GM19452 (cell line): ENCODE measurements around the gene EEF1AKMT2.

Experiments
- ATAC-seq: cut with Tn5 transposase; IDR thresholded peaks from one replicate; pipeline ENCODE4 v1.9.1; 2021; ENCODE audit not compliant: unreplicated experiment

The EEF1AKMT2 gene

DNA sequence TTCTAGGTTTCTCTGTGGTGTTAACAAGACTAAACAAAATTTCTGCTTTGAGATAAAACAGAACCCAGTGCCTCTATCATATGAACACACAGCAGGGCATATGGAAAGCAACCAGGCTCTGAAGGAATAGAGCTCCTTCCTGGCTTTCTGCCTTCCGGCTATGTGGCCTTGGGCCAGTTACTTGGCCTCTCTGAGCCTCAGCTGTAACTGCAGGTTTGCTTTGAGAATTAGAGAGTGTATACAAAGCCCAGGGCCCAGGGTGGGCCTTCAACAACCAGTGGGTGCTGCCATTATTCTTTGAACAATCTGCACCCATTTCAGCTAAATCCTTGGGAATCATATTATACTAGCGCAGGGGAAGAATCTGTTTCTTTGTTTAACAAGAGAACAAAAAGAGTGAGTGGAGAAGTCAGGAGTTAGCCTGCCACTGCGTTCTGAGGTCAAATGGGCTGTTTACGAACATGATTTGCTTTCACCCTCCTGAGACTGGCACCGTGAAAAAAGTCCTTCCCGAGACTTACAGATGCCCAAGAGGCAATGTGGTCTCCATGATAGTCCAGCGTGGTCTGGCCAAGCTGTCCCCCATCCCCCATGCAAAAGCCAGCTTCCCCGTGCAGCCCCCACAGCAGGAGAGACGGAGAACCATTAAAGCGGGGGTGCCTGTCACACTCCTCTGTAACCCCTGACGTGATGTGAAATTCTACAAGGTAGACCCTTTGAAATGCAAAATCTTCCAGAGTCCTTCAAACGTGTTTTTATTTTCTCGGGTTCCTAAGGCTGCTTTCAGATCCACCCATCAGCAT lies 52.4 kb downstream of the EEF1AKMT2 start:
- no peak for ATAC-seq

GRCh38 chr10:124738441-124738840 lies 53.2 kb downstream of the EEF1AKMT2 start:
- ATAC-seq = no peak

GRCh38 chr10:124737708-124738107 lies 54.0 kb downstream of the EEF1AKMT2 start:
- ATAC-seq = no peak

DNA sequence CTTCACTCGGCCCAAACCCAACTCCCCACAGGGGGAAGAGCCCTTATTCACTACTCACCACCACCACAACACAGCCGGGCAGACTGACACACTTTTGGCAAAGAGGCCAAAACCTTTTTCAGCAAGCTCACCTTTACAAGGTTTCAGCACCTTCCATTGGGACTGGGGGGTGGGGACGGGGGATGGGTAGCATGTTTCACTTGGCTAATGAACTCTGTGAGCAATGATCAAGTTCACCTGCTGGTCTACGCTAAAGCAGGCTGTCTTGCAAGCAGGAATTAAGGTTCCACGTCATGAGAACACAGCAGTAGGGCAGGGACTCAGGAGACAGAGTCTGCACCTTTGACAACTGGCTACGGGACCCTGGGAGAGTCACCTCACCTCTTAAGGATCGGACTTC lies 54.5 kb downstream of the EEF1AKMT2 start:
- no peak for ATAC-seq

- no peak for ATAC-seq
These were observed 55.1 kb downstream of the EEF1AKMT2 start for GRCh38 chr10:124736491-124737136.

GRCh38 chr10:124735491-124736286 lies 56.0 kb downstream of the EEF1AKMT2 start:
- no peak for ATAC-seq

- no peak for ATAC-seq
These were observed 57.1 kb downstream of the EEF1AKMT2 start for GRCh38 chr10:124734311-124735166.

DNA sequence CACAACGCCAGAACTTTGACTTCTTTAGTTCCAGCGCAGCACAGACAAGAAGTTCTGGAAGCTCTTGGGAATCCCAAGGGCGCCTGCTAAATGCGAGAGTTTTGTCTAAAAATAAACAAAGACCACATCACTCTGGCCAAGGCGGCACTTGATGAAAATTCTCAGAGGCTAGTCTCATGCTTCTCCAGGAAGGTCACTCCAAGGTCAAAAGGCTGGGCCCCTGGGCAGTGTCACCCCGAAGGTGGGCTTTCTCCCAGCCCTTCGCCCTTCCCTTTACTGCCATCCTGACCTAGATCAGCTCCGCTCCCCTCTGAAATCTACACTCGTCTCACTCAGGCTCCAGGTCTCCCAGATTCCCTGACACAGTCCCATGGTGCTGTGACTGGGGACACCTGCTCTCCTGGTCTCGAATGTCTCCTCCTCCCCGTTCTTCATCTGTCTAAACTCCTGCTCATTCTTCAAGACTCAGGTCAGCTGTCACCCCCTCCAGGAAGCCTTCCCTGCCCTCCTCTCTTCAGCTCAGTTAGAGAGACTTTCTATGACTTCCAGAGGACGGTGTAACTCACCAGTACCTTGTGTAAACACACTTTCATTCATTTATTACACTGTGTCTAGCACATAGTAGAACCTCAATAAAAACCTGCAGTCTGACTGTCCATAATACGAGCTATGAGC lies 58.0 kb downstream of the EEF1AKMT2 start:
- ATAC-seq = no peak

DNA sequence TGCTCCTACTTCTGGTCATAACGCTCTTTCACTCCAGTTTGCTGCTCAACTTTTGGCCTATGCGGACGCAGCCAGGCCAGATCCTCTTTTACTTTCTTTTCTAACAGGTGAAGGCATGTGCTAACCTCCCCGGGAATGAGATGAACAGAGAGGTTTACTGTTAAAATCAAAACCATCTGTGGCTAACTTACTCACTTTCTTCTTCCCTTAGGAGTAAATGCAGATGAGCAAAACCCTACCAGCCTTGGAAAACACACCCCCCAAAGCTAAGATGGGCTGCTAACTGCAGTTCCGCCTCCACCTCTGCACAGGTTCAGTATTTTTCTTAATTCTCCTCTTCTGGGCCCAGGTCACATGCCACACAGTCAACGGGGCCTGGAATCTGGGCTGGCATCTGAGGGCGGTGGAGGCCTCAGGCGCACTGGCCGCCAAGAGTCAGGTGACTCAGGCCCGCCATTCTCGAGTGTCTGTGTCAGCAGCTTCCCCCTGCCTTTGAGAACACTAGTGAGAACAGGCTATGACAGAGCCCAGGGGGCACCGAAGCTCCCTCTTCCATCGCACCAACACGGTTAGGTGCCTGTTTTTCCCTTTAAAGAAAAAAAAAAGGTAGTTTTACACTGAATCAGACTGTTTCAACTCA lies 58.6 kb downstream of the EEF1AKMT2 start:
- ATAC-seq = peak; percentile 53

DNA sequence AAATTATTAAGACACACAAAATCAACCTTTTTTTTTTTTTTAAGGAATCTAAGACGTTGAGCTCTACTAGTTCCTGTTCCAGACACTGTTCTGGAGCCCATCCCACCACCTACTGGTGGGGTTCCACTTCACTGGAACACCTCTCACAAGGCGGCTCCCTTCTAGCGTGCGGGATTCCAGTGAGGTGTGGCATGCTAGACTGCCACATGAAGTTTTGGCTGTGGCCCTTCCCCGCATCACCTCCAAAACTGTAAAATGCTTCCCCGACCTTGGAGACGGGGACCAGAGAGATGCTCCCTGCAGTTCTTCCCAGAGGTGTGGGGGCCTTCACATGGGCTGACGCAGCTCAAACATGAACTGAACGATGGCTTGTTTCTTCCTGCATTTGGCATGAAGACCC lies 60.1 kb downstream of the EEF1AKMT2 start:
- ATAC-seq = no peak

- ATAC-seq = no peak
These were observed 60.9 kb downstream of the EEF1AKMT2 start for GRCh38 chr10:124730790-124731189.

DNA sequence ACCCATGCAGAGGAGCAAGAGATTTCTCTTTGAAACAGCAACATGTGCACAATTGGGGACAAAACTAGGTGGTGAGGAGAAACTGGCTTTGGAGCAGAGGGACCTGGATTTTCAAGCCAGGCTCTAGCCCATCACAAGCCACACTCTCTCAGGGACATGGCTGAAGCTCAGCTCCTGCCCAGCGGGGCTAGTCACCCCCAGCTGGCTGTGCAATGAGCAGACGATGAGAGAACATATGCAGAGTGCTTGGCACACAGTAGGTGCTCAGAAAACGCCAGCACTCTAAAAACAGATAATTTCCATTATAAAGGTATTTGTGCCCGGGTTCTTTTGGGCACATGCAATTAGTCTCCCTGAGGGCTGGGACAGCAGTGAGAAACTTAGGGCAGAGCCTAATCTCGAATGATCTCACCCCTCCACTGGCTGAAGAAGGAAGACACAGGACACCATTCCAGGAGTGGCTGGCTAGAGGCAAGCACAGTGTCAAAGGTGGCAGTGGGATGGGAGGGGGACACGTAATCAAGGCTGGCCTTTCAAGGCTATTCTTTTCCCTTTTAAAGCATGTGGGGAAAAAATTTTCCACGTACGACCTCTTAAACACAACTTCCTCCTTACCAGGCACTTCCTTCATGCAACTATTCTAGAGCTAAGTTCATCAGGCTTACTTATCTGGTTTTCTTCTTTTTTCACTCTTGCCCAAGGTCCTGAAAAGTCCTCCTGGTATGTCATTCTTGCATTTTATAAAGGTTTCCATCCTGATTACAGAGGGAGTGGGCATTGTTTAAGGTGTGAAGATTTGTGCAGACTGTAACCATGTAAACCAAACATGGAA lies 62.6 kb downstream of the EEF1AKMT2 start:
- ATAC-seq = no peak

- no peak for ATAC-seq
These were observed 63.4 kb downstream of the EEF1AKMT2 start for GRCh38 chr10:124728071-124728829.

DNA sequence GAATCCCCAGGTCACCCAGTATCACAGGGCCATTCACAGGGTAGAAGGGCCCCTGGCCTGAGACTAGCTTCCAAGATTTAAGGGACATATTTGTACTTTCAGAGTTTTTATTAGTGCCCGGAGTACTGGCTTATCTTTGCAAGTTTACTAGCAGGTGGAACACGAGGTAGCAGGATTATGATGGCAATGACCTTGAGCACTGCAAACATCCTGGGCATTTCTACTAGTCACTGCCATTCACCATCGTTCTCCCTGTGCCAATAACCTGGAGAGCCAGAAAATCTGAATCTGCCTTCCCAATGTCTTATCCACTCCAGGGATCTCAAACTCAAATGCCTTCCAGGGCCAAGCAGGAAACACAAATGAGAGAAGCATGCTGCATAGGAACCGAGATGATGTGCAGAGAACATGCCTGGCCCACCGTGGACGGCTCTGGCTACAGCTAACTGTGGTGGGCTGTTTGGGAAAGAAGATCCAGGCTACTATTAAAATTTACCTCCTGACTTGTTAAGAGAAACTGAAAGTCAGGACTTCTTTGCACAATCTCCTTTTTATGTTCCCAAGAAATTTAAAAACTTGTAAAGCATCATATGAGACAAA lies 64.2 kb downstream of the EEF1AKMT2 start:
- no peak for ATAC-seq

DNA sequence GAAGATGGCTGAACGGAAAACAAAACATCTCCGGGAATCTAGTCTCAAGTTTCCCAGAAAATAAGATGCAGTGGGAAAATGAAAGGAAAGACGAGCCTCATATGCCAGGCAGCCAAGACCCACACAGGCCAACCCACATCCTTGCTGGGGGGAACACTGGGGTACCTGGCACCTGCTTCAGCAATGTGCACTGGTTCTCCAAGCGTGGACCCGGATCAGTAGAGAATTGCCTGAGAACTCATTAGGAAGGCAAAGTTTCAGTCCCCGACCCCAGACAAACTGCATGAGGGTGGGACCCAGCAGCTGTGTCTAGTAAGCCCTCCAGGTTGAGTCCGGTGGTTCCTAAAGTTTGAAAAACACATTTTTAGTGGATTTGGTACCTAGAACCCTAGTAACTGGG lies 65.9 kb downstream of the EEF1AKMT2 start:
- ATAC-seq = no peak

DNA sequence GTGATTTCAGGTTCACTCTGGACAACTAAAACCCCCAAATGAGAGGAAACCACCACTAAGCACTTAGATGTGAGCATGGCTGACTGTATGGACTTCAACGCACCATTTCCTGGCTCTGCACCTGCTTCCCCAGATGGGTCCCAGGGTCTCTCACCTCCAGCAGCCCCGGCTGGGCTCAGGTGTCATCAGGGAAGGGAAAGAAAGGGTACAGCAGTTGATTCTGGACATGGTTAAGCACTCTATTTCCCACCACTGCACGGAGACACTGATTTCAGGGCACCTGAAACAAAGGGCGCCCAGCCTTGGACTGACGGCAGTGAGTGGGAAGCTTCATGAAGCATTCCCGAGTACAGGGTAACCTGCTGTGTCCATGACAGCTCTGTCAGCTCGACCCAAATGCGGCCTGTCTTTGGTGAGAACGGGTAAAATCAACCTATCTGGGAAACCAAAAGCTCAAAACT lies 66.5 kb downstream of the EEF1AKMT2 start:
- no peak for ATAC-seq

GRCh38 chr10:124724279-124725027 lies 67.2 kb downstream of the EEF1AKMT2 start:
- no peak for ATAC-seq
